ENCODE results near the gene PLTP.
"Not testable (repeated sequence)": the region's sequence is repeated elsewhere in the genome, so short reads cannot be mapped to it uniquely, and the experiment has no call there.

Gene PLTP

DNA sequence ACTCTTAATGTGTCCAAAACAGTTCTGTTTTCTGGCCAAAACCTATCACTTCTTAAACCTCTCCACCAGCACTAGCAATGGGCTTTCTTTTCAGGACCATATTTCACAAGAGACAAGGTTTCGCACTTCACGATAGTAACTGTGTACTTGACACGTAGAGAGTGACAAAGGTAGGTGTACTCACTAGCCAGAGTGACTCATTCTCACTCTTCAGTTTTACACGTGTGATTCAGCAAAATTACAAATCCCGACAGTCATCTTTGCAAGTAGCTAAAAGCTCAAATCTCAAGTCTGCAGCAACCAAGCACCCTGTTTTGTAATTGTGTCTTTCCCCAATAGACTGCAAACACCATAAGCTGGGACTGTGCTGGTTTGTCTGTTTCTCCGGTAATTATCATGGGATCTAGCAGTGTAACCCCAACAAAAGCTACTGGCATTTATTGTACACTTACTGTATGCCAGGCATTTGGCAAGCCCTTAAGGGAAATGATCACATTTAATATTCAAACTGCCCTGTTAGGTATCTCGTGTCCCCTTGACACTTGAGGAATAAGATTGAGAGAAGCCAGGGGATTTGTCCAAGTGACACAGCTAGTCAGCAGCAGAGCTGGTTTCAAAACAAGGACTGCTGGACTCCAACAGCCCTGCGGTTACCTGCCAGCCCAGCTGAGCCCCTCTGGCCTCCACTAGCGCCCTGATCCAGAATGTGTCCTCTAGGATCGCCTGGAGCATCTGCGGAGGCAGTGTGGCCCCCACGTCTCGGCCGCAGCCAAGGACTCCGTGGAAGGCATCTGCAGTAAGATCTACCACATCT lies 32.4 kb upstream of the PLTP start:
- DNase-seq, result no peak

DNA sequence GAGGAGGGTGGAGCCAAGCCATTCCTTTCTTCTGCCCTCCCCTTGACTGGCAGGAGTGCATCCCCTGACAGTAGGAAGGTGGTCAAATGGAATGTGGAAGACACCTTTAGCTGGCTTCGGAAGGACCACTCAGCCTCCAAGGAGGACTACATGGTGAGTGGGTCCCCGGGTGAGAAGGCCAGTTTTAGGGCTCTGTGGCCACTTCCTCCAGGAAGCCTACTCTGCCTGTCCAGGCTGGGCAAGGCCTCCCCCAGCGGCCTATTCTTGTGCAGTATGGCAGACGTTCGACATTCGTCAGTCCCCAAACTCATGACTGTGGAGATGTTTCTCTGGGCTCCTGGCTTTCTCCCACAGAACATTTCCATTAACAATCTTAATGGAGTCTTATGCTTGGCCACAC lies 31.7 kb upstream of the PLTP start:
- DNase-seq, result no peak

- DNase-seq, result no peak
Measured at GRCh38 chr20:45940469-45940868, 28.5 kb upstream of the PLTP start.

DNA sequence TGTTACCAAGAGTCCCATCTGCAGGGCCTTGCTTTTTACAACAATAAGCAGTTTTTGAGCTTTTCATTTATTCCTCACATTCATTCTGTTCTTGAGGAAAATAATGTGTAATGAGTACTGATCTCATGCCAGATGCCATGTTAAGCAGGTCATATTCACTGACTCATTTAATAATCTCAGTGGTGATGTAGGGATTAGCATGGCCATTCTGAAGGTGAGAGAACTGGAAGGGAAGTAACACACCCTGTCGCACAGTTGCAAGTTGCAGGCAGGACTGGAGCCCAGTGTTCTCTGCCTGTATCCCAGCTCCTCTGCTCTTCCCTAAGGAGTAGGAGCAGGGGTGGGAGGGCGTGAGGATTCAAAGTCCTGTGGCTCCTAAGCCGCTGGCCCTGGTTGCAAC lies 28.1 kb upstream of the PLTP start:
- DNase-seq, result no peak

GRCh38 chr20:45938727-45939438 lies 26.9 kb upstream of the PLTP start:
- no peak for DNase-seq

DNA sequence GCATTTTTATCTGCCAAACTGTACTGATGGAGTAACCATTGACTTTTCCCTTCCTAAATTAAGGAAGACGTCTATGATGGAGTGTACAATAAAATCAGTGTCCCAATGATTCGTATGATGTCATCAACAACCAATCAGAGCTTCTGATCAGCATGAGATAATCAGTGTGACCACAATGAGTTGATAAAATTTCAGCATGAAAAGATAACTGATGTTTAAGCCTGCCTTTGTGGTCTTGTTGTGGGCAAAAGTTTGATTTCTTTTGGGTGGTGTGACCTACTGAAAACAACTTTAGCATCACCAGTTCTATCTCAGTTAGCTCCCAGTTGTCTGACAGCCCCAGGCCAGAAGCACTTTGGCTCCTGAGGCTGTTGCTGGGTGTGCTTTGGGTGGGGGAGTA lies 25.8 kb upstream of the PLTP start:
- DNase-seq, result no peak

DNA sequence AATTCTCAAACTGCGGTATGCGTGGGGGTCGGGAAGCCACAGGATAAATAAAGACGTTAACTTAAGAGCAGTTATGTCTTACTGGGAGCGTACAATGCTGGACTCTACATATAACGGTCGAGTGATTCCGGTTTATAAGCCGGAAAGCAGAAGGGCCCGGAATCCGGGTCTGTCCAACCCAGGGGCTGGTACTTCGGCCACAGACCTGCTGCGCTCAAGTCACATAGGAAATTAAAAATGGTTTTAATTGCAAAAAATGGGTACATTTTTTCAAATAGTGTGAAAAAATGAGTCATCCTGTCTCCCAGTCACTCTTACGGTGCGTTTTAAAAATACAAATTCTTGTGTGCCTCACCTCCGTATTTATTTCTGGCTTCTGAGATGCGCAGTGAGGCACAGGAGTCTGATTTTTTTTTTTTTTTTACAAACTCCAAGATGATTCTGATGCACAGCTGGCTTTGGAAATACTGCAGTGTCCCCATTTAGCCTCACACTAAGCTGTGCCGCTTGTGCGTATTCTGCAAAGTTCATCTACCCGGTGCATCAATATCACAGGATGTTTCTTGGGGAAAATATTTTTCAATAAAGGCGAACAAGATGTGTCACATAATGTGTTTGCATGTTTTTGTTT lies 23.6 kb upstream of the PLTP start:
- no peak for DNase-seq

- peak; percentile 86 for DNase-seq
Measured at GRCh38 chr20:45934586-45935415, 22.8 kb upstream of the PLTP start, which contains the start of gene PCIF1. Gene PCIF1, plus strand, starts transcription at chr20:45934683. Its CDS starts 4,317 bp downstream, at chr20:45939000.

DNA sequence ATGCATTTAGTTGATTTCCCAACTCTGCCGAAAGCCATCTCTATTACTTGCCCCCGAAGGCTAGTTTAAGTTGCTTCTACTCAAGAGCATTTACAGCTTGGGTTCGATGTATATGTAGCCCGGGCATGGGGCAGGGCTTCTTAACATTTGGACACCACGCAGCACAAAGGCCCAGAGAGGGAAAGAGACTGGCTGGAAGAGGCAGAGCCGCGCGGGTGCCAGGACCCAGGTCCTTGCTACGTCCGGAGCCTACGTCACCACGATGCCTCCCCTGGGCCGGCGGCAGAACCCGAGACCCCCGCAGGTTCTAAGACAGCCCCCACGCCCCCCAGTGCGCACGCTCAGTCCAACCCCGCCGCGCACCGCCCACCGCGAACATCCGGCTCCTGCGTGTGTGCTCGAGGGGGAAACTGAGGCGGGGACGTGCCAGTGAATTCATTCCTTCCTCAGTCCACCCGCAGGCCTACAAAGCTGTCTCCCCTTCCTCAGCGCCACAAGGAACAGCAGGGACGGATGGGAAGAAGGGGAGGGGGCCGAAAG lies 22.2 kb upstream of the PLTP start:
- no peak for DNase-seq

DNA sequence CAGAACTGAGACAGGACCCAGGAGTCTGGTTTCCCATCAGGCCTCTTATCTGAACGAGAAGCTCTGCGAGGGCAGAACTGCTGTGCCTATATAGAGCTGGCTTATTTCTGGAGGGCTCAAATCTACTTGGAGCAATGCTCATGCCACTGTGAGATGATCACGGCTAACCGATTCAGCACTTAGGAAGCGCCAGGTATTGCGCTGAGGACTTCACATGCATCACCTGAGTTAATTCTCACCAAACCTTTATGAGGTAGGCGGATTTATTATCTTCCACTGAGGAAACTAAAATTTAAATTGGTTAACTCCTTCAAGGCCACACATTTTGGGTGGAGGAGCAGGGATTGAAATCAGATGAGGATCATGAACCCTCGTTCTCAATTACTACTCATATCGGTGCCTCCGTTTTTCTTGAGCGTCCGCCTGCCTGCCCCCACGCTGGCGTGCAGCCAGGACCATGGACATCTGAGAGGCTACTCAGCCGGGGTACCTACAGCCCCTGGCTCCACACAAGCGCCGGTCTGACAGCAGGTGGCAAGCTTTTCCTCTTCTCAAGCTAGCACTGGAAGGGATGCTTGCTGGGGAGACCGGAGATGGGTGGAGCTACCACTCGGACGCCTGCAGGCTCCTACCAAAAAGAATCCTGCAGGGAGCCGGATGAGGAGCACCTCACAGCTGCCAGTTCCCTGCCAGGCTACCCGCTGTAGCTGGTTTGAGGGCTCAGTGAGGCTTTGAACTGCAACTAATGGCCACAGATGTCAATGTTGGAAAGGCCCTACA lies 21.5 kb upstream of the PLTP start:
- DNase-seq, result peak; percentile 86

GRCh38 chr20:45931680-45932079 lies 19.7 kb upstream of the PLTP start:
- DNase-seq, result not testable (repeated sequence)

- DNase-seq, result no peak
Measured at GRCh38 chr20:45927071-45927878, 15.3 kb upstream of the PLTP start.

GRCh38 chr20:45926731-45927070 lies 14.7 kb upstream of the PLTP start:
- no peak for DNase-seq

- DNase-seq, result no peak
Measured at GRCh38 chr20:45925821-45926506, 14.0 kb upstream of the PLTP start.

DNA sequence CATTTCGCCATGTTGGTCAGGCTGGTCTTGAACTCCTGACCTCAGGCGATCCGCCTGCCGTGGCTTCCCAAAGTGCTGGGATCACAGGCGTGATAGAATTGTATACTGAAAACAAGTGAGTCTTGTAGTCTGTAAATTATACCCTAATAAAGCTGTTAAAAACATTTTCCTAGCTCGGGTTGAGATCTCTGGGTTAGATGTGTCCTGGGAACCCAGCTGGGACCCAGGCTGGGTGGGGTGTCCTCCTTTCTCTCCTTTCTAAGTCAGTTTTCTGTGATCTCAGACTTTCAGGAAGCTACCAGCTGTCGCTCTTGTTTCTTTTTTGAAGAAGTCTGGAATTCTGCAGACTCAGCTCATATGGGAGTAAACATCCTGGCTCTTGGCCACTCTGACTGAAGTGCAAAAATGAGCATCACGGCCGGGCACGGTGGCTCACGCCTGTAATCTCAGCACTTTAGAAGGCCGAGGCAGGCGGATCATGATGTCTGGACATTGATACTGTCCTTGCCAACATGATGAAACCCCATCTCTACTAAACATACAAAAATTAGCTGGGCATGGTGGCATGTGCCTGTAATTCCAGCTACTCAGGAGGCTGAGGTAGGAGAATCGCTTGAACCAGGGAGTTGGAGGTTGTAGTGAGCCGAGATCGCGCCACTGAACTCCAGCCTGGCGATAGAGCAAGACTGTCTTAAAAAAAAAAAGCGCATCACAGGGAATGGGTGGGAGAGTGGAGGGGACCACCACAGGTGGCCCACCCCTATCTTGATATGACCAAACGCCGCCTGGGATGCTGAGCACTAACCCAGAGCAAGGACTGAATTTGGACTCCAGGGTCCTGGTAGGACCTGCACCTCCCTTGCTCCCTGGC lies 12.7 kb upstream of the PLTP start:
- DNase-seq, result no peak

GRCh38 chr20:45921337-45922189 lies 9.6 kb upstream of the PLTP start:
- no peak for DNase-seq

- no peak for DNase-seq
Measured at GRCh38 chr20:45920462-45921336, 8.7 kb upstream of the PLTP start.

Data from NCI-H2081 treated with DMSO at 0.1 percent for 48 hours (cell line).